Stimulated activated CD8-positive, alpha-beta memory T cell treated with anti-CD3 and anti-CD28 coated beads, Interleukin-7, amount 100 ng/mL, for 24 hours (primary cell): ENCODE data around the gene CRTAC1.

Source experiments
- DNase-seq: peaks from one replicate; pipeline ENCODE4 v3.0.0-alpha.2; 2020; ENCODE audit warnings: low read depth

CRTAC1 gene

DNA sequence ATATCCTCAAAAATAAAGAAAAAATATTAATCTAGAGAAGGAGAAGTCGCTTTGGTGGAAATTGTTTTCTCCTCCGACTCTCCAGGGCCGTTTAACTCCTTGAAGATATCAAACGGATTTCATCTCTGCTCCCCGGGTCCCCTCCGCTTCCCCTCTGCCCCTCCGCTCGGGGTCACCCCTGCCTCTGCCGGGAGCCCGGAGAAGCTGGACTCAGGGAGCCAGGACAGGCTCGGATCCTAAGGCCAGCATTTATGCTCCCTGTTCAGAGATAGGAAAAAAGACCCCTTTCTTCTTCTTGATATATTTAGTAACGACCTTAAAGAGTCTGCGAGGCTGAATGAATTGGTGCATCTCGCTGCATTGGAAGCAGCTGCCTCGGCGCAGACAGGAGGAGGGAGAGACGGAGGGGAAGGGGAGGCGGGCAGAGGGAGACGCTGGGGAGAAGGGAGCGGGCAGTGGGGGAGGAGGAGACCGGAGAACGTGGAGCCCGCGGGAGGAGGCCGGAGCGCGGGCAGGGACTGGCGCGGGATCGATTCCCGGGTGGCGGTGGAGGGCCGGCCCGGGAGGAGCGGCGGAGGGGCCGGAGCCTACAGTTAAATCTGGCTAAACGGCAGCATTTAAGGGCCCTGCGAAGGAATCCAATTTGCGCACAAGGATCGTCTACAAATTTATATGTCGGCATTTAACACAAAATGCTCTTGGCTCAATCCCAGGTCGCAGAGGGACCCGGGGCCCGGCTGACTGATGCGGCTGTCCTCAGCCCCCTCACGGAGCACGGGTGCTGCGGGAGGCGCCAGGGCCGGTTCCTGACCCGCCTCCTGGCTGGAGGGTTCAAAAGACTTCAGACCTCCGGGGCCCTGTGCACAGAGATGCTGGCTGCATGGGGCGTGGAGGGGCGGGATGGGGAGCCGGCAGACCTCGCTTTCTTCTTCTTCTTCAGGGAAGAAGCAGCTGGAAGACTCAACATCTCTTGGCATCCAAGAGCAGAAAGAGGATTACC is 55.6 kb downstream of the CRTAC1 start:
- no peak for DNase-seq

GRCh38 chr10:97974100-97974499 is 56.3 kb downstream of the CRTAC1 start:
- no peak for DNase-seq

GRCh38 chr10:97969538-97970079 is 60.8 kb downstream of the CRTAC1 start:
- DNase-seq = no peak

DNA sequence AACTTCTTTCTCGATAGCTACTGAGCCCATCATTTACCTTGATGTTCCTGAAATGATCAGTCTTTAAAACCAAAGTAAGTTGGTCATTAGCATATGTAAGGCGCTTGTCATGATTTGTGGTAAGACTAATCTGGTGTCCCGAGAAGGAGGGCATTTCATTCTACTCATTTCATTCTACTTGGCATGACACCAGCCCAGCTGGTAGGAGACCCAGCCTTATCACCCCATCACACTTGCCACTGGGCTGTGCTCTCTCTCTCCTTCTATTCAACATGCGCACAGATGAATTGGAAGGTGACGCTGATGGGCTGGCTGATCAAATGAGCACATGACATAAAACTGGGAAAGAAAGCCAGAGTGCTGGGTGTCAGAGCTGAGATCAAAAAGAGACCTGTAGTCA is 65.7 kb downstream of the CRTAC1 start:
- no peak for DNase-seq

DNA sequence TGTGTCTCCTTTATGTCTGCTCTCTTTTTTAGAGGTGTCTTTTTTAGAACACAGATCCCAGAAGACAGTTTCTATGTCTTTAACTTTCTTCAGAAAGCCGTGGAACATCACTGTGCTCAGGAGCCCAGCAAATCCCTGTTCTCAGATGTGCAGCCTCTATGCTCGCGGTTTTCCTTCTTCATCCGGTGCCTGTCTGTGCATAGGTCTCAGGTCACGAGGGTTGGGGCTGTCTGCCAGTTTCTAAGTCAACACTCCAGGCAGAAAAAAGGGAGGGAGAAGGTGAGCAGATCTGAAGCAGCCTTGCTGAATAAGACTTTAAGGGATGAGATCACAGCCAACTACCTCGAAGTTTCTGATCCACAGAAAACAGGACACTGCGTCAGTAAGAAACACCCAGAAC is 68.5 kb downstream of the CRTAC1 start:
- DNase-seq = no peak

- DNase-seq = no peak
Measured at GRCh38 chr10:97960269-97961056, 70.0 kb downstream of the CRTAC1 start.

DNA sequence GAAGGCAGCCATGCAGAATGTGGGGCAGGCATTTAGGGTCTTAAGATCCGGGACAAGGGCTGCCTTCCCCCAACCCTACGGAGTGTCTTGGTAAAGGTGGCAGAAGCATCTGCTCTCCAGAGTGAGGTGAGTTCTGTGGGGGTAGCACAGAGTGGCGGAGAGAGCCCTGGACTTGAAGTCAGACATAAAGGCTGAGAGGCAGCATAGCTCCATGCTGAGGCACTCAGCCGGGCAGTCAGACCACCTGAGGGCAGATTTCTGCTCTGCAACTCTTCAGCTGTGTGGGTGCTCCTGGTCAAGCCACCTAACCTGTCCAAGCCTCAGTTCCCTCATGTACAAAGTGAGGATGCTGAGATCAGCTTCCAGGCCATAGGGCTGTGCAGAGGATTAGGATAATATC is 81.0 kb downstream of the CRTAC1 start:
- no peak for DNase-seq

DNA sequence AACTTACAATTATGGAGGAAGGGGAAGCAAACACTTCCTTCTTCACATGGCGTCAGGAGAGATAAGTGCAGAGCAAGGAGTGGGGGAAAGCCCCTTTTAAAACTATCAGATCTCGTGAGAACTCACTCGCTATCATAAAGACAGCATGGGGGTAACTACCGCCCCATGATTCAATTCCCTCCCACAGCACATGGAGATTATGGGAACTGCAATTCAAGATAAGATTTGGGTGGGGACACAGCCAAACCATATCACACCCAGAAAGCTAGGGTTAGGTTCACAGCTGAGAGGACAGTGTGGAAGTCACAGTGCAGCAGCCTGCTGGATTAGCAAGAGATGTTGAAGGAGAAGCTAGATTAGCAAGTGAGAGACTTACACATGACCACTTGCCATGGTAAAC is 81.6 kb downstream of the CRTAC1 start:
- DNase-seq = no peak

DNA sequence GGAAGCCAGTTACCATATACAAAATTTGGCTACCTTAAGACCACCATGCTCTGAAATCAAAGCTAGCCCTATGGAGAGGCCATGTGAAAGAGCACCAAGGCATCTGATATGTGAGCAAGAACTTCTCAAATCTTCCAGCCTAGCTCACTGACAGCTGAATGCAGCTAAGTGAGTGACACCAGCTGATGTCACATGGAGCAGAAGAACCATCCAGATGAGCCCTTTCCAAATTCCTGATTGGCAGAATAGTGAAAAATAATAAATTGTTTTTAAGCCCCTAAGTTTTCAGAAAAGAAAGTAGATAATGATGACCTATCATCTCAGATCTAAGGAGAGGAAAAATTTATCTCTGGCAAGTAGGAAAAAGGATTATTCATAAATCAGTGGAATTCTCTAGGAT is 85.6 kb downstream of the CRTAC1 start:
- DNase-seq = no peak

DNA sequence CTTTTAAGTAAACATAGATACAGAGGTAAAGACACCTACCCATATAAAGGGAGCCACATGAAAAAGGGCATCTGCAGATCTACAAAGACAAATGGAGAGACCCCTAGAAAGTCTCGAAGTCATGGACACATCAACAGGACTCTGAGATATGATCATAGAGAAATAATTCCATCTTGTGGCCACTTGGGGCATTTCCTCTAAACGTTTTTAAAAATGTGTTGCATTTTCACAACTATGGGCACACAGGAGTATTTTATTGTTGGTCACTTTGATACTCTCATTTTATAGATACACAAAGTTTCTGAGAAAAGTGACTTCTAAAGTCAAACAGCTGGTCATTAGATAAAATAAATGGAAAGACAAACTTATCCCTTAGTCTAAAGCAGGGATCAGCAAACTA is 87.1 kb downstream of the CRTAC1 start:
- no peak for DNase-seq

DNA sequence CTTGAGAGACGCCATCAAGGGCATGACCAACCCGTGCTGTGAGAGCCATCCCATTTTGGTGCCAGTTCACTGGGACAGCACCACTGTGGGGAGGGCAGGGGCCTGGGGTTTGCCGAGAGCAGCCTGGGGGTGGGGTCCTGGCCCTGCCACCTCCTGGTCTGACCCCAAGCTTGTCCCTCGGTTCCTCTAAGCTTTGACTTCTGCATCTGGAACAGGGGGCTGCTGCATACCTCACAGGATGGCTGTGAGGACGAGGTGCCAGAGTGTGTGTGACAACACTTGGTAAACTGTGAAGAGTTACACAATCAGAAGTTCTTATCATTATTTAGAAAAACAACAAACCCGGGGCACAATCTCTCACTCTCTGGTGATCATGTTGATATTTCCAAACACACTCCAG is 89.9 kb downstream of the CRTAC1 start:
- no peak for DNase-seq

- DNase-seq = no peak
Measured at GRCh38 chr10:97939446-97939990, 90.9 kb downstream of the CRTAC1 start.

GRCh38 chr10:97937928-97938327 is 92.5 kb downstream of the CRTAC1 start:
- DNase-seq = no peak

DNA sequence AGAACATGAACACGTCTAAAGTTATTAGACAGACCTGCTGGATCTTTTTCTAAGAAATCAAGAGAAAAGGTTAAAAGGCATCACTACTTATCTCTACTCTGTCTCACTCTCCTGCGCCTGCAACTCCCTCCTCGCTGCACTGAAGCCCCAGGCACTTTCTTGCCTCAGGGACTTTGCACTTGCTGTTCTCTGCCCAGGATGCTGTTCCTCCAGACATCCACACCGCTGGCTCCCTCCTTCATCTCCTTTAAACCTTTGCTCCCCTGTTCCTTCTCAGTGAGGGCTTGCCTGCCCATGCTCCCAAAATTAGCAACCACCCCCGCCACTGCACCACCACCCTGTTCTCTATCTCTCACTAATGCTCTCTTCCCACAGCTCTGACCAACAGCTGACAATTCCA is 93.4 kb downstream of the CRTAC1 start:
- DNase-seq = no peak

GRCh38 chr10:97936126-97936525 is 94.3 kb downstream of the CRTAC1 start:
- DNase-seq = no peak

DNA sequence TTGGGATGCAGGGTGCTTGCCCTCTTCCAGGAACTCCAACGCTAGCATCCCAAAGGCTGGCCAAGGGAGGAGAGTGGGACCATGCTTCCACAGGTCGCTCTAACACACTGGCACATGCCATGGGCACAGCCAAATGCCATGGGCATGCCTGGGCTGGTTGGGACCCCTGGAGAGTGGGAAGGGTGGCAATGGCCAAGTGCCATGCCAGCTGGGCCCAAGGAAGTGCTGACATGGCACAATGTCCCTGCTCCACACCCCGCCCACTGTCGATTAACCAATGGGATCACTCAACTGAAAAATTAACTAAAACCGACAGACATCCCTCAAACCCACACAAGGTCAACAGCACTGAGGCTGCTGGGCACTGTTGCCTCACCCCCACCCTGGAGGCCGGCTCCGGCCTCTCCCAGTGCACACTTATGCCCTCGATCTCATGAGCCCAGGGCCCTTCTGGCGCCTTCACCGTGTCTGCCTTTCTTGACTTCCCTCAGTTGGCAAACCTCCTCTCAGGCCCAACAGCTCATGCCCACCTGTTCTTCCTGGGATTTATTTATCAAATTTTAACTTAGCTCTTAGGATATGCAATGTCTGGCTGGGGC is 97.4 kb downstream of the CRTAC1 start:
- DNase-seq = no peak

DNA sequence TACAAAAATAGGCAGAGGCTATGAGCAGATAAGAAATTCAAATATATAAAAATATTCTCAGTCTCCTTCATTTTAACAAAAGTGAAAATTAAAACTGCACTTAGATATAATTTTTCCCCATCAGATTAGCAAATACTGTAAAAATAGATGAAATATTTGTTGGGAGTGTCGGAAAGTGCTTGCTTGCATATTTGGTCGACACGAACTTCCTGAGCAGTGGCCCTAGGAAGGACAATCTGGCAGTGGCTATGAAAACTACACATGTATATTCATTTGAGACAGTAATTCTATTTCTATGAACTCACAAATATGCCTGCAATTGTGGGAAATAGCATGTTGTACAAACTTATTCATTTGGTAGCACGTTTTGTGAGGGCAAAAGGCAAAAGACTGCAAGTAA is 99.4 kb downstream of the CRTAC1 start:
- DNase-seq = no peak

DNA sequence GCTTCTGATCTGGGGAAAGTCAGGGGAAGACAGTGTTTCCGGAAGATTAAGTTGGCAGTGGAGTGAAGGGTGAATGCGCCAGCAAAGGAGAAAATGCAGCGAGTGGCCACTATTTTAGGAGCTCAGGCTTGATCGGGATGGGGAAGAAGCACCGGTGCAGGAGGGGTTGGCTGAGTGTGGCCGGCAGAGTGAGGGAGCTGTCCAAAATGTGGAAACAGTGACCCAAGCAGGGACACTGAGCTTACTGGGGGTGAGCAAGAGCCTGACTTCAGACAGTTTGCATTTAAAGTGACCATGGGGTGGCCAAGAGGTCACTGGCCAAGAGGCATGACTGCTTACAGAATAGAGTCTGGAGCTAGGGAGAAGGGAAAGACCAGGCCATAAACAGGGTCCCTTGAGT is 101.5 kb downstream of the CRTAC1 start:
- DNase-seq = no peak

GRCh38 chr10:97927622-97928021 is 102.8 kb downstream of the CRTAC1 start:
- no peak for DNase-seq

- no peak for DNase-seq
Measured at GRCh38 chr10:97926055-97926454, 104.4 kb downstream of the CRTAC1 start.

GRCh38 chr10:97925308-97925938 is 105.0 kb downstream of the CRTAC1 start:
- DNase-seq = no peak

DNA sequence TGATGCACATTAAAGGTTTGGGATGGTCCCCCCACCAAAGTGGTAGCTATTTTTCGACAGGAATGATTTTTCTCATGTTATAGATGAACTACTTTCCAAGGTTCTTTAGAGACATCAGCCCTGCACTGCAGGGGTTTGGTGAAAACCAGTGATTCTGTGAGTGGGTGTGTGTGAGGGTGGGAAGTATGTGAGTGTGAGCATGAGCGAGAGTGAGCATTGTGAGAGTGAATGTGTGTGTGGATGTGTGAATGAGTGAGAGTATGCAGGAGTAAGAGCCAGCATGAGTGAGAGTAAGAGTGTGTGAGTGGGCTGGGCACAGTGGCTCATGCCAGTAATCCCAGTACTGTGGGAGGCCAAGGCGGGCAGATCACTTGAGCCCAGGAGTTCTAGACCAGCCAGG is 105.7 kb downstream of the CRTAC1 start:
- no peak for DNase-seq
